GM12892 (cell line): ENCODE measurements around the gene BZW1.

Experiments
- POLR2A ChIP-seq: IDR thresholded peaks from 2 replicates; pipeline ENCODE4 v1.6.1; 2011; ENCODE audit warnings: low read depth, low read length, control low read depth
- POLR2AphosphoS5 ChIP-seq: IDR thresholded peaks from 2 replicates; pipeline ENCODE4 v1.6.1; 2011; ENCODE audit warnings: low read depth, low read length, control low read depth
- TAF1 ChIP-seq: IDR thresholded peaks from 2 replicates; pipeline ENCODE4 v1.6.1; 2011; ENCODE audit warnings: low read depth, mild to moderate bottlenecking, control low read depth, low read length, borderline replicate concordance

DNA sequence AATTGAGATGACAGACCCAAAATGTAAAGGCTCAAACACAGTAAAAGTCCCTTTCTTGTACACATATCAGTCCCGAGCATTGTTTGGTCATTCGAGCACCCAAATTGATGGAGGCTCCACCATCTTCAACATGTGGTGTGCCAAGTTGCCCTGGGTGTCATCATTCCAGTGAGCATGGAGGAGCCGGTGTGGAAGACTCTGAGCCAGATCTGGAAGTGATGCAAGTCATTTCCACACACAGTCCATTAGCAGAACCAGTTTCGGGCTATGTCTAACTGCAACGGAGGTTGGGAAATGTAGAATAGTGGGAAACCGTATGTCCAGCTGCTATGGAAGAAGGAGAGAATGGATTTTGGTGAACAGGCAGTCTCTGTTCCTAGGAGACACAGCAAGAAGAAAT is 40.9 kb upstream of the BZW1 start:
- TF ChIP-seq POLR2A: no peak
- TF ChIP-seq POLR2AphosphoS5: no peak
- TF ChIP-seq TAF1: no peak
